GM12874 (cell line): ENCODE data around the gene NOS3.

ENCODE experiments used
- CTCF ChIP-seq: IDR thresholded peaks from 2 replicates; pipeline ENCODE4 v1.5.1; 2011; ENCODE audit warnings: low read depth, mild to moderate bottlenecking, control low read depth, low read length, moderate library complexity; ENCODE audit not compliant: insufficient read depth

The NOS3 gene

GRCh38 chr7:150980663-150981062 lies 10.2 kb upstream of the NOS3 start:
- no peak for TF ChIP-seq CTCF

- TF ChIP-seq CTCF, result no peak
Observed at GRCh38 chr7:150981644-150982043, 9.2 kb upstream of the NOS3 start.

GRCh38 chr7:150982351-150982750 lies 8.5 kb upstream of the NOS3 start:
- TF ChIP-seq CTCF, result no peak

GRCh38 chr7:150983893-150984368 lies 6.9 kb upstream of the NOS3 start:
- no peak for TF ChIP-seq CTCF

GRCh38 chr7:150986099-150986512 lies 4.7 kb upstream of the NOS3 start:
- peak; percentile 80 for TF ChIP-seq CTCF

- TF ChIP-seq CTCF, result no peak
Observed at GRCh38 chr7:150986556-150986955, 4.3 kb upstream of the NOS3 start.

- peak; percentile 81 for TF ChIP-seq CTCF
Observed at GRCh38 chr7:150988230-150989226, 2.3 kb upstream of the NOS3 start.
